Measurements from ENCODE around the gene ALDH18A1.

DNA sequence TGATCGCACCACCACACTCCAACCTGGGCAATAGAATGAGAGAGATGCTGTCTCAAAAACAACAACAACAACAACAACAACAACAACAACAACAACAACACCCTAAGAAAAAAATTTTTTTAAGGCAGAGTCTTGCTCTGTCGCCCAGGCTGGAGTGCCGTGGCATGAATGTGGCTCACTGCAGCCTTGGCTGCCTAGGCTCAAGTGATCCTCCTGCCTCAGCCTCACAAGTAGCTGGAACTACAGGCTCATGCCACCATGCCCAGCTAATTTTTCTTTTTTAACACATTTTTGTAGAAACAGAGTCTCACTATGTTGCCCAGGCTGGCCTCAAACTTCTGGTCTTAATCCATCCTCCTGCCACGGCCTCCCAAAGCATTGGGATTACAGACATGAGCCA is 18.6 kb downstream of the ALDH18A1 start:
- TF ChIP-seq, protein P1, sequence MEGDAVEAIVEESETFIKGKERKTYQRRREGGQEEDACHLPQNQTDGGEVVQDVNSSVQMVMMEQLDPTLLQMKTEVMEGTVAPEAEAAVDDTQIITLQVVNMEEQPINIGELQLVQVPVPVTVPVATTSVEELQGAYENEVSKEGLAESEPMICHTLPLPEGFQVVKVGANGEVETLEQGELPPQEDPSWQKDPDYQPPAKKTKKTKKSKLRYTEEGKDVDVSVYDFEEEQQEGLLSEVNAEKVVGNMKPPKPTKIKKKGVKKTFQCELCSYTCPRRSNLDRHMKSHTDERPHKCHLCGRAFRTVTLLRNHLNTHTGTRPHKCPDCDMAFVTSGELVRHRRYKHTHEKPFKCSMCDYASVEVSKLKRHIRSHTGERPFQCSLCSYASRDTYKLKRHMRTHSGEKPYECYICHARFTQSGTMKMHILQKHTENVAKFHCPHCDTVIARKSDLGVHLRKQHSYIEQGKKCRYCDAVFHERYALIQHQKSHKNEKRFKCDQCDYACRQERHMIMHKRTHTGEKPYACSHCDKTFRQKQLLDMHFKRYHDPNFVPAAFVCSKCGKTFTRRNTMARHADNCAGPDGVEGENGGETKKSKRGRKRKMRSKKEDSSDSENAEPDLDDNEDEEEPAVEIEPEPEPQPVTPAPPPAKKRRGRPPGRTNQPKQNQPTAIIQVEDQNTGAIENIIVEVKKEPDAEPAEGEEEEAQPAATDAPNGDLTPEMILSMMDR (IDR thresholded peaks at IDR 0.05; ENCODE audit: insufficient read depth, low read depth, low read length): no peak
- no peak for TF ChIP-seq EZH2 (IDR thresholded peaks at IDR 0.05; ENCODE audit: insufficient read depth, low read length)

Measured in astrocyte (in vitro differentiated cells and primary cell).